Transverse colon (tissue), 4 donors: ENCODE data around the gene RBCK1.

Source experiments
- CTCF ChIP-seq, 5 experiments: fragments of 200-600 bp in 3 of 5; fragments of 450-650 bp in 2 of 5; sonication (generic) in 3 of 5; IDR thresholded peaks; 1 replicate in 2 of 5; 2 replicates in 3 of 5; pipeline ENCODE4 v1.5.1; 2016 to 2017; ENCODE audit warnings: antibody characterized with exemption in 5 of 5, inconsistent platforms in 3 of 5, mild to moderate bottlenecking in 2 of 5, moderate library complexity in 1 of 5
- POLR2A ChIP-seq: fragments of 450-650 bp; IDR thresholded peaks from one replicate; pipeline ENCODE4 v1.6.1; 2016; ENCODE audit warnings: antibody characterized with exemption, mild to moderate bottlenecking, moderate library complexity
- POLR2AphosphoS5 ChIP-seq, 3 donors: sonication (generic); formaldehyde crosslinking; IDR thresholded peaks; one replicate each; pipeline ENCODE4 v1.6.1; 2016; ENCODE audit warnings: antibody characterized with exemption in 3 of 3

- no peak for TF ChIP-seq CTCF (IDR thresholded peaks at IDR 0.05)
- TF ChIP-seq POLR2A = no peak
- no peak for TF ChIP-seq POLR2AphosphoS5 (IDR thresholded peaks at IDR 0.05)
These were observed 19.3 kb downstream of the RBCK1 start for GRCh38 chr20:427401-427800.
